Measurements from ENCODE around the gene BEND4.

- TF ChIP-seq CTCF (conservative IDR thresholded peaks at IDR 0.05; ENCODE audit: low read depth, low read length) (no peak), EZH2 (IDR thresholded peaks at IDR 0.05; ENCODE audit: borderline replicate concordance, low read depth, low read length, poor library complexity, severe bottlenecking) (peak; percentile 76)
Measured at GRCh38 chr4:42151568-42152506, 618 bp downstream of the BEND4 start.

Data from A673 (cell line).